NB4 (cell line): ENCODE data around the gene SETDB1.

ENCODE experiments used
- DNase-seq: peaks from one replicate; pipeline ENCODE4 v3.0.0; 2010; ENCODE audit warnings: low read depth
- H3K4me3 ChIP-seq: one replicate; pipeline ENCODE4 v1.5.1; 2011; ENCODE audit warnings: mild to moderate bottlenecking, low read depth, low read length, moderate library complexity
- MAX ChIP-seq: IDR thresholded peaks from 2 replicates; pipeline ENCODE4 v1.6.1; 2011; ENCODE audit warnings: low read depth, low read length
- MYC ChIP-seq: IDR thresholded peaks from 2 replicates; pipeline ENCODE4 v1.6.1; 2011; ENCODE audit warnings: low read depth, low read length
- POLR2A ChIP-seq: IDR thresholded peaks from 2 replicates; pipeline ENCODE4 v1.6.1; 2011; ENCODE audit warnings: mild to moderate bottlenecking; ENCODE audit not compliant: insufficient read length; ENCODE audit errors: extremely low read depth
- TF ChIP-seq, protein P1 (sequence below): IDR thresholded peaks from one replicate; pipeline ENCODE4 v1.5.1; 2012; ENCODE audit warnings: low read depth, low read length

The SETDB1 gene

DNA sequence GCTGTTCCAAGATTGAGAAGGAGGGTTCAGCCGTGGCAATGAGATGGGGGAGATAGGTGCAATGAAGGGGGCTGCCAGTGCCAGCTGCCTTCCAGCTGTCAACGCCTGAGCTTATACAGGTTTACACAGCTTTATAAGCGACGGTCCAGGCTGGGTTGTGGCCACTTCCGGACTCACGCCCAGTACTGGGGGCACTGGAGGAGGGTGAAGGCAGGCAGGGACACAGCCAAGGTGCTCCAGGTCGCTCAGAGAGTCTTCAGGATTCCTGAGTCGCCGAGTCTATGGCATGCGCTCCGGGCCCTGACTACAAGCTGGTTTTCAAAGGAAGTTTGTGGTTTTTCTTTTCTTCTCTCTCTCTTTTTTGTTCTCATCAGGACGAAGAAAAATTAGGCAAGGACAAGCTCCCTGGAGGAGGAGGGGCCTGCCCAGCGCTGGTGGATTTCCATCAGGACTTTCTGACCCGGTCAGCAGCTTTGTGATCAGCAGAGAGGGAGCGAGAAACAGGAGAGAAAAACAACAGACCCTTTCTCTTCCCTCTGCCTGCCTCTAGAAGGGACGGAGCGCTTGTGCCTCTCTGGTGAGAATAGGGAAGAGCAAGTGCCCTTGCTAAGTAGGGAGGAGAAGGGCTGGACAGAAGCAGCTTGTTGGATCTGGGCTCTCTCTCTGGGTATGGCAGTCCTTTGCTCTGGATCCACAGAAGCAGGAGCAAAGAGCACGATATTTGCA is 80.3 kb downstream of the SETDB1 start, which contains the start of gene MINDY1:
TSS of gene MINDY1 (minus strand) at position 576 of the 726 bp plus-strand sequence. CDS start 4,285 bp downstream, outside the sequence.
- DNase-seq = peak; percentile 84
- H3K4me3 ChIP-seq = peak within 1 kb of the TSS; percentile 68
- no peak for TF ChIP-seq MYC
- TF ChIP-seq POLR2A = peak; percentile 18
- TF ChIP-seq, protein P1, sequence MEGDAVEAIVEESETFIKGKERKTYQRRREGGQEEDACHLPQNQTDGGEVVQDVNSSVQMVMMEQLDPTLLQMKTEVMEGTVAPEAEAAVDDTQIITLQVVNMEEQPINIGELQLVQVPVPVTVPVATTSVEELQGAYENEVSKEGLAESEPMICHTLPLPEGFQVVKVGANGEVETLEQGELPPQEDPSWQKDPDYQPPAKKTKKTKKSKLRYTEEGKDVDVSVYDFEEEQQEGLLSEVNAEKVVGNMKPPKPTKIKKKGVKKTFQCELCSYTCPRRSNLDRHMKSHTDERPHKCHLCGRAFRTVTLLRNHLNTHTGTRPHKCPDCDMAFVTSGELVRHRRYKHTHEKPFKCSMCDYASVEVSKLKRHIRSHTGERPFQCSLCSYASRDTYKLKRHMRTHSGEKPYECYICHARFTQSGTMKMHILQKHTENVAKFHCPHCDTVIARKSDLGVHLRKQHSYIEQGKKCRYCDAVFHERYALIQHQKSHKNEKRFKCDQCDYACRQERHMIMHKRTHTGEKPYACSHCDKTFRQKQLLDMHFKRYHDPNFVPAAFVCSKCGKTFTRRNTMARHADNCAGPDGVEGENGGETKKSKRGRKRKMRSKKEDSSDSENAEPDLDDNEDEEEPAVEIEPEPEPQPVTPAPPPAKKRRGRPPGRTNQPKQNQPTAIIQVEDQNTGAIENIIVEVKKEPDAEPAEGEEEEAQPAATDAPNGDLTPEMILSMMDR = peak; percentile 45

DNA sequence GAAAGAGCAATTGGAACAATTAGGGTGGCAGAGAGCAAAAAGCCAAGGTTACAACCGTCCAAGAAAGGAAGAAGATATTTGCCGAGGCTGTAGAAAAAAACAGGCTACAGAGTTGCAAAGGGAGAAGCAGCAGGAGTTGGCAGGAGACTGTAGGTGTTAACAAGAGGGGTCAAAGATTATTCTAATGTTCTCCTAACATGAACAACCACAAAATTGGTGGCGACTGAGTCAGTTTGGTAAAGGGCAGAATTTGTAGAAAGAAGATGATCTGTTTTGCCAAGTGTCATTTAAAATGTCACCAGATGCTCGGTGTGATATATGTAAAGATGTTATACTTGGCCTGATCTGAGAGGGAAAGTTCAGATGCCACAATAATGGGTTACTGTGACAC is 81.7 kb downstream of the SETDB1 start:
- no peak for DNase-seq
- TF ChIP-seq MAX (no peak), MYC (no peak)
- H3K4me3 ChIP-seq = peak overlapping the region; percentile 49

GRCh38 chr1:151008244-151009205 is 82.4 kb downstream of the SETDB1 start, which contains the start of gene PRUNE1:
Gene PRUNE1 (plus strand): TSS chr1:151008449. CDS start chr1:151008633, 184 bp downstream.
- DNase-seq = peak; percentile 93
- TF ChIP-seq MAX (0 out of 2 replicates have a peak, but pooled peaks have one; percentile 39), MYC (peak; percentile 36; the same call in 1 of the 2 replicates), POLR2A (peak; percentile 43)
- TF ChIP-seq, protein P1 = no peak
- peak within 1 kb of the TSS; percentile 92 for H3K4me3 ChIP-seq

GRCh38 chr1:151009206-151009587 is 83.0 kb downstream of the SETDB1 start:
- TF ChIP-seq MYC = no peak
- no peak for TF ChIP-seq MAX
- TF ChIP-seq, protein P1 = no peak
- no peak for TF ChIP-seq POLR2A
- DNase-seq = no peak

GRCh38 chr1:151009674-151010345 is 83.6 kb downstream of the SETDB1 start:
- TF ChIP-seq MAX (no peak), POLR2A (no peak), MYC (no peak)
- TF ChIP-seq, protein P1 = no peak
- H3K4me3 ChIP-seq = peak overlapping the region; percentile 16
- DNase-seq = no peak

More at GRCh38 chr1:151009206-151009587, 83.0 kb downstream of the SETDB1 start:
- peak overlapping the region; percentile 92 for H3K4me3 ChIP-seq
